ENCODE results near the gene ANKRD45.
"Not testable (repeated sequence)": the region's sequence is repeated elsewhere in the genome, so short reads cannot be mapped to it uniquely, and the experiment has no call there.

The ANKRD45 gene

GRCh38 chr1:173570370-173571007 lies 99.2 kb downstream of the ANKRD45 start:
- no peak for TF ChIP-seq CTCF (IDR thresholded peaks at IDR 0.05; ENCODE audit: low read depth, low read length, missing control alignments)
- in situ Hi-C loops (cut with HindIII; ENCODE audit: low sequenced_read_pairs) = no loop called here
- H3K4me3 ChIP-seq (ENCODE audit: low read depth, low read length) = no peak overlapping the region
- DNase-seq (ENCODE audit: low read depth) = no peak

DNA sequence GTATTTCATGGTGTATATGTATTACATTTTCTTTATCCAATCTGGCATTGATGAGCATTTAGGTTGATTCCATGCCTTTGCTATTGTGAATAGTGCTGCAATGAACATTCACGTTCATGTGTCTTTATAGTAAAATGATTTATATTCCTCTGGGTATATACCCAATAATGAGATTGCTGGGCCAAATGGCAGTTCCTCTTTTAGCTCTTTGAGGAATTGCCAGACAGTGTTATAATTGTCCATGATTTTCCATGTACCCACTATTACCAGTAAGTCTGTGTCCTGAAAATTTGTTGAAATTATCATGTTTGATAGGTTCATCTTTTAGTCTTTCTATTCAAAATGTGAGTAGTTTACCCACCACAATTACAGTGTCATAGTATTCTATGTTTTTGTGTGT lies 101.2 kb downstream of the ANKRD45 start:
- DNase-seq (ENCODE audit: low read depth) = no peak
- in situ Hi-C loops (cut with HindIII; ENCODE audit: low sequenced_read_pairs) = no loop called here
- no peak overlapping the region for H3K4me3 ChIP-seq (ENCODE audit: low read depth, low read length)
- no peak for TF ChIP-seq CTCF (IDR thresholded peaks at IDR 0.05; ENCODE audit: low read depth, low read length, missing control alignments)

- DNase-seq (ENCODE audit: low read depth); in situ Hi-C loops (cut with HindIII; ENCODE audit: low sequenced_read_pairs); H3K4me3 ChIP-seq (ENCODE audit: low read depth, low read length): not testable (repeated sequence)
Observed at GRCh38 chr1:173563846-173564245, 105.8 kb downstream of the ANKRD45 start.

DNA sequence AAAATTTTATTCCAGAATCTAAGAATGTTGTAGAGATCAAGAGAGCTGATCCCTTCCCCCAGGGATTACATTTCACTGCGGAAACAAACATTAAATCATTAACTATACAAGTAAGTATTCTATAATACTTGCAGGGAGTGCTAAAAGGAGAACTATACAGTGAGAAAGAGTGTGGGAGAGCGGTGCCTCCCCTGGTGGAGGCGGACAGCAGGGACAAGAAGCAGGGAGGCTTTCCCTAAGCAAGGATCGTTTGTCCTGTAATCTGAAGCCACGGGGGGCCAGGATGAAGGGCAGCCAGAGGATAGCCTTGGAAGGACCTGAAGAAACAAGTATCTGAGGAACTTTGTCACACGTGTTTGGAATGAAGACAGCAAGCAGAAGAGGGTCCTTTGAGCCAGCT lies 106.8 kb downstream of the ANKRD45 start:
- TF ChIP-seq CTCF (IDR thresholded peaks at IDR 0.05; ENCODE audit: low read depth, low read length, missing control alignments) = no peak
- DNase-seq (ENCODE audit: low read depth) = no peak
- H3K4me3 ChIP-seq (ENCODE audit: low read depth, low read length) = no peak overlapping the region
- in situ Hi-C loops (cut with HindIII; ENCODE audit: low sequenced_read_pairs) = no loop called here

GRCh38 chr1:173561263-173561662 lies 108.4 kb downstream of the ANKRD45 start:
- no peak for DNase-seq (ENCODE audit: low read depth)
- TF ChIP-seq CTCF (IDR thresholded peaks at IDR 0.05; ENCODE audit: low read depth, low read length, missing control alignments) = no peak
- in situ Hi-C loops (cut with HindIII; ENCODE audit: low sequenced_read_pairs) = no loop called here

DNA sequence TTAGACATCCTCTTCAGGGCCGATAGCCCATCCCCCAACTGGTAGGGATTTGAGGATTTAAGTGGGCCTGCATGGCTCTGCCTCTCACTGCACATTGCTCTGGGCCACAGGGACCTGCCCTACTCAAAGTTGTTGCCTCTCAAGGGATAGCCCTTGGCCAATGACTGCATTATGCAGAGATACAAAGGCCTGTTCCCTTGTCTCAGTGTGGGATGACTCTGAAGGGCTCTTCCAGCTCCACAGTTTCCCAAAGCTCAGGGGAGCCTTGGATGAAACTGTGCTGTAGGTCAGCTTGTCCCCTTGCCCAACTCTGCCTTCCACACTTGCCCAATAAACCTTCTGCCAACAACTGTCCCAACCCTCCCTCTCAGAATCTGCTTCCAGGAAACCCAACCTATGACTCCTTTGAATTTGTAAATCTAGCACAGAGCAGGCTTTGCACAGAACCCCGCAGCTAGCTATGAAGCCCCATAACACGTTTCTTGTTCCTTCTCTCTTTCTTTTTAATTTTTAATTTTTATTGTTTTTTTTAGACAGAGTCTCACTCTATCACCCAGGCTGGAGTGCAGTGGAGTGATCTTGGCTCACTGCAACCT lies 109.3 kb downstream of the ANKRD45 start:
- no peak for DNase-seq (ENCODE audit: low read depth)
- H3K4me3 ChIP-seq (ENCODE audit: low read depth, low read length) = no peak overlapping the region
- in situ Hi-C loops (cut with HindIII; ENCODE audit: low sequenced_read_pairs) = no loop called here
- no peak for TF ChIP-seq CTCF (IDR thresholded peaks at IDR 0.05; ENCODE audit: low read depth, low read length, missing control alignments)

More at GRCh38 chr1:173561263-173561662, 108.4 kb downstream of the ANKRD45 start:
- H3K4me3 ChIP-seq (ENCODE audit: low read depth, low read length) = no peak overlapping the region
